ENCODE measurements around the gene FBXL3.

FBXL3 gene

DNA sequence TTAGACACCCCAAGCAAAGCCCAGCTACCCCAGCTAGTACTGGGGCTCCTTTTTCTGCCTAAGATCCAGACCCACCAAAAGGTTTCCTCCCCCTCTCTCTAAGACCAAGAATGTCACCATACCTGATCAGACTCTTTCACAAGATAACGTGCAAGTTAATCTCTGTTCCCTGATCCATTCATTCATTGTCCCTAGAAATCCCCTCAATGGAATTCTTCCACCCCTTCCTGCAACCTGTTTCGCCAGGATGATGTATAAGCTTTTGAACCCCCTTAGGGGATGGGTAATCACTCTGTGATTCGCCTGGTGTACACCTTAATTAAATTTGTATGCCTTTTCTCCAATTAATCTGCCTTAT is 52.4 kb downstream of the FBXL3 start:
- H3K27me3 ChIP-seq (replicated peaks; ENCODE audit: insufficient read depth, low read length) = no peaks in the 10 kb centered on the region
- H3K79me2 ChIP-seq (ENCODE audit: low read length) = no peaks in the 10 kb centered on the region
- no peaks in the 10 kb centered on the region for H3K9me2 ChIP-seq (replicated peaks; ENCODE audit: insufficient read depth, low read length)
- H3K9ac ChIP-seq (ENCODE audit: low read length) = no peak overlapping the region
- H3K4me1 ChIP-seq (ENCODE audit: low read length) = no peaks in the 10 kb centered on the region
- TF ChIP-seq, protein P1, sequence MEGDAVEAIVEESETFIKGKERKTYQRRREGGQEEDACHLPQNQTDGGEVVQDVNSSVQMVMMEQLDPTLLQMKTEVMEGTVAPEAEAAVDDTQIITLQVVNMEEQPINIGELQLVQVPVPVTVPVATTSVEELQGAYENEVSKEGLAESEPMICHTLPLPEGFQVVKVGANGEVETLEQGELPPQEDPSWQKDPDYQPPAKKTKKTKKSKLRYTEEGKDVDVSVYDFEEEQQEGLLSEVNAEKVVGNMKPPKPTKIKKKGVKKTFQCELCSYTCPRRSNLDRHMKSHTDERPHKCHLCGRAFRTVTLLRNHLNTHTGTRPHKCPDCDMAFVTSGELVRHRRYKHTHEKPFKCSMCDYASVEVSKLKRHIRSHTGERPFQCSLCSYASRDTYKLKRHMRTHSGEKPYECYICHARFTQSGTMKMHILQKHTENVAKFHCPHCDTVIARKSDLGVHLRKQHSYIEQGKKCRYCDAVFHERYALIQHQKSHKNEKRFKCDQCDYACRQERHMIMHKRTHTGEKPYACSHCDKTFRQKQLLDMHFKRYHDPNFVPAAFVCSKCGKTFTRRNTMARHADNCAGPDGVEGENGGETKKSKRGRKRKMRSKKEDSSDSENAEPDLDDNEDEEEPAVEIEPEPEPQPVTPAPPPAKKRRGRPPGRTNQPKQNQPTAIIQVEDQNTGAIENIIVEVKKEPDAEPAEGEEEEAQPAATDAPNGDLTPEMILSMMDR (IDR thresholded peaks at IDR 0.05; ENCODE audit: low read length) = no peak
- no peak for TF ChIP-seq EZH2phosphoT487 (IDR thresholded peaks at IDR 0.05; ENCODE audit: low read length)
- TF ChIP-seq EZH2 (optimal IDR thresholded peaks at IDR 0.05; ENCODE audit: low read depth, low read length) = no peak
- H2AFZ ChIP-seq (ENCODE audit: low read length) = no peak overlapping the region
- no peak for DNase-seq
- H4K20me1 ChIP-seq (ENCODE audit: insufficient read depth, low read length) = no peaks in the 10 kb centered on the region
- no peaks in the 10 kb centered on the region for H3K9me3 ChIP-seq (replicated peaks; ENCODE audit: insufficient read depth, low read length)
- no peak overlapping the region for H3K4me3 ChIP-seq (ENCODE audit: low read length)
- H3K4me2 ChIP-seq (ENCODE audit: low read depth, low read length) = no peak overlapping the region
- H3F3A ChIP-seq (ENCODE audit: insufficient read depth, low read length) = no peaks in the 10 kb centered on the region
- no peaks in the 10 kb centered on the region for H3K36me3 ChIP-seq (replicated peaks; ENCODE audit: insufficient read depth, low read length)
- H3K27ac ChIP-seq (ENCODE audit: low read length) = no peak overlapping the region

DNA sequence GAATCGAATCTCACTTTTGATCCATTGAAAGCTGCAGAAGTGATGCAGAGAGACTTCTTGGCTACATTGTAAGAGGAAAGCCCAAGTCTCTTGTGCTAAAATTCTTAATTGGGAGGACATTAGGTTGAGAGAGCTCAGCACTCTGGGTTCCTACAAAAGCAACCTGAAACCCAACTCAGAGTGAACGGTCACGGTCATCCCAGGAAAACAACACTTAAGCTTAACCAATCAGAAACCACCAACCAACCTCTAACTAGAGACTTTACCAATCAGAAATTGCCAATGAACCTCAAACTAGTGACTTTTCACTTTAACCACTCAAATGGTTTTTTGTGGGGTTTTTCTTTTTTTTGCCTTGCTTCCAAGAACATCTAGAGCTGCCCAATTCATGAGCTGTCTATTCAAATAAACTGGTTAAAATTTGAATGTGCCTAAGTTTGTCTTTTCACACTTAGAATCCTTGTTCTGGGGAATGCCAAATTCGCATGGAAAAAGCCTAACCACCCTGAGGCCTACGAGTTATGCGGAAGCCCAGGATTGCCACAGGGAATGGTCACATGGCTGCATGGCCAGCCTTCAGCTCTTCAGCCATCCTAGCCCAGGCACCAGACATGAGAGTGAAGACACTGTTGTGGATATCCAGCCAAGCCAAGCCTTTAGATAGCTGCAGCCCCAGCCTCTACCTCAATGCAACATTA is 52.9 kb downstream of the FBXL3 start:
- Histone ChIP-seq H3K4me3 (ENCODE audit: low read length) (no peak overlapping the region), H4K20me1 (ENCODE audit: insufficient read depth, low read length) (no peaks in the 10 kb centered on the region), H3K9ac (ENCODE audit: low read length) (no peak overlapping the region), H3K36me3 (replicated peaks; ENCODE audit: insufficient read depth, low read length) (no peaks in the 10 kb centered on the region), H3K9me3 (replicated peaks; ENCODE audit: insufficient read depth, low read length) (no peaks in the 10 kb centered on the region), H3F3A (ENCODE audit: insufficient read depth, low read length) (no peaks in the 10 kb centered on the region), H3K27ac (ENCODE audit: low read length) (no peak overlapping the region), H3K27me3 (replicated peaks; ENCODE audit: insufficient read depth, low read length) (no peaks in the 10 kb centered on the region), H3K79me2 (ENCODE audit: low read length) (no peaks in the 10 kb centered on the region), H3K4me1 (ENCODE audit: low read length) (no peaks in the 10 kb centered on the region), H2AFZ (ENCODE audit: low read length) (no peak overlapping the region), H3K4me2 (ENCODE audit: low read depth, low read length) (no peak overlapping the region), H3K9me2 (replicated peaks; ENCODE audit: insufficient read depth, low read length) (no peaks in the 10 kb centered on the region)
- TF ChIP-seq EZH2 (optimal IDR thresholded peaks at IDR 0.05; ENCODE audit: low read depth, low read length) (no peak), EZH2phosphoT487 (IDR thresholded peaks at IDR 0.05; ENCODE audit: low read length) (no peak)
- TF ChIP-seq, protein P1 (IDR thresholded peaks at IDR 0.05; ENCODE audit: low read length) = no peak
- no peak for DNase-seq

DNA sequence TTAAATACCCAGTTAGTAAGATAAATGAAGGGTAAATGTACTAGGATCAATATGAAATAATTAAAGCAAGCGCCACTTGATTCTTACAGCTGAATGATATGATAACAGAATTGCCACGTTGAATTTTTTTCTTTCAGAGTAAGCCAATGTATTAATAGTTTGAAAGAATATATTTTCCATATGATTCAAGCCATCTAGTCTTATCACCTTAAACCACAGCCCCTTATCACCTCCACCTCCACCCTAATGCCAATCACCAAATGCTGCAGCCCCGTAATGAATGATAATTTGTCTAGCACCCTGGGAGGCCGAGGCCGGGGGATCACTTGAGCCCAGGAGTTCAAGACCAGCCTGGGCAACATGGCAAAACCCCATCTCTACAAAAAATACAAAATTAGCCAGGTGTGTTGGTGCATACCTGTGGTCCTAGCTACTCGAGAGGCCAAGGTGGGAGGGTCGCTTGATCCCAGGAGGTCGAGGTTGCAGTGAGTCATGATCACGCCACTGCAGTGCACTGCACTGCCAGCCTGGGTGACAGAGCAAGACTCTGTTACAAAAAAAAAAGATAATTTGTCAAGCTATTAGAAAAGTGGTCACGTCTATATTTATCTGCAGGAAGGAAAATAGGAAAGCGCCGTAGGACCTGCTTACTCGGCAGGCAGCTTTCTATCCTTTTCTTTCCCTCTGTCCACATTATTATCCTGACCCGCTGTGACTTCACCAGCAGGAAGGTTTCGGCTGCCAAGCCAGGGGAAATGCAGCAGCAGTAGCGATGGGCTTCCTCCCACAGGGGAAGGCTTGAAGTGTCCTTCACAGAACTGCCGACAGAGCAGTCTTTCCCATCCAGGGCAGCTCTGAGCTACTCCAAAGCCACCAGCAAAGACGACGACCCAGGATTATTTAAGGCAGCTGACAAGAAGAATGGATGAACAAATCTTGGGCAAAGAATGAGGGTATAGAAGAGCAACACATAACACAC is 54.8 kb downstream of the FBXL3 start:
- Histone ChIP-seq H3K79me2 (ENCODE audit: low read length) (no peaks in the 10 kb centered on the region), H3K4me3 (ENCODE audit: low read length) (no peak overlapping the region), H3K27ac (ENCODE audit: low read length) (no peak overlapping the region), H3K9ac (ENCODE audit: low read length) (no peak overlapping the region), H3F3A (ENCODE audit: insufficient read depth, low read length) (no peaks in the 10 kb centered on the region), H3K27me3 (replicated peaks; ENCODE audit: insufficient read depth, low read length) (no peaks in the 10 kb centered on the region), H3K9me2 (replicated peaks; ENCODE audit: insufficient read depth, low read length) (no peaks in the 10 kb centered on the region), H2AFZ (ENCODE audit: low read length) (no peak overlapping the region), H3K36me3 (replicated peaks; ENCODE audit: insufficient read depth, low read length) (no peaks in the 10 kb centered on the region), H4K20me1 (ENCODE audit: insufficient read depth, low read length) (no peaks in the 10 kb centered on the region), H3K4me1 (ENCODE audit: low read length) (no peaks in the 10 kb centered on the region), H3K9me3 (replicated peaks; ENCODE audit: insufficient read depth, low read length) (no peaks in the 10 kb centered on the region), H3K4me2 (ENCODE audit: low read depth, low read length) (no peak overlapping the region)
- no peak for DNase-seq
- no peak for TF ChIP-seq EZH2phosphoT487 (IDR thresholded peaks at IDR 0.05; ENCODE audit: low read length)

All from MM.1S (cell line).